Lower leg skin (tissue), 4 donors: ENCODE measurements around the gene PITPNC1. TPM values are rescaled to one million over a fixed set of nuclear protein-coding genes. Genes with fewer than 3 reads are reported as not detected.

ENCODE experiments used
- DNase-seq, 2 donors: peaks; one replicate each; pipeline ENCODE4 v3.0.0-alpha.2; 2019; ENCODE audit warnings: low spot score in 2 of 2
- H3K4me3 ChIP-seq: fragments of 200-600 bp; sonication (generic); 2 replicates; pipeline ENCODE4 v1.5.1; 2017; ENCODE audit warnings: mild to moderate bottlenecking, low read depth; ENCODE audit not compliant: poor library complexity, severe bottlenecking
- CTCF ChIP-seq, 3 donors: fragments of 450-650 bp; IDR thresholded peaks; one replicate each; pipeline ENCODE4 v1.5.1; 2016; ENCODE audit warnings: antibody characterized with exemption in 3 of 3, mild to moderate bottlenecking in 3 of 3, moderate library complexity in 2 of 3
- POLR2A ChIP-seq, 2 donors: fragments of 450-650 bp; IDR thresholded peaks; one replicate each; pipeline ENCODE4 v1.6.1; 2016 to 2017; ENCODE audit warnings: antibody characterized with exemption in 2 of 2, mild to moderate bottlenecking in 1 of 2, moderate library complexity in 1 of 2
- WGBS, 2 donors: methylation state at CpG; one replicate each; pipeline ENCODE4 v1.1.5; 2018; 5-methylcytosine and 5-hydroxymethylcytosine counted together
- intact Hi-C: fragments of 100-400 bp; cut with DNase I; formaldehyde crosslinking; loops from one replicate; pipeline ENCODE4 v1.15.0; 2023; ENCODE audit warnings: low total_unique reads
- total RNA-seq, 4 donors: library from RNA; depleted of rRNA; stranded (reverse); fragments of >200 nt; gene quantifications; one replicate each; pipeline ENCODE4 v1.1.0, GENCODE V29; 2016

PITPNC1 gene
- total RNA-seq, 4 donors from 2014 or later, result 1.7 to 8.2 (median 4.6) TPM

GRCh38 chr17:67708378-67708777, 331.3 kb downstream of the PITPNC1 start:
- DNase-seq, result no peak
- H3K4me3 ChIP-seq, result no peak overlapping the region
- WGBS, 2 donors, result 84 to 91% methylated on average over 3 of the region's 3 CpGs
- intact Hi-C loops, result no loop called here
- TF ChIP-seq CTCF (IDR thresholded peaks at IDR 0.05), result no peak
- no peak for TF ChIP-seq POLR2A (IDR thresholded peaks at IDR 0.05)

- intact Hi-C loops, result no loop called here
- no peak overlapping the region for H3K4me3 ChIP-seq
- DNase-seq, result no peak
- TF ChIP-seq CTCF (IDR thresholded peaks at IDR 0.05), result no peak
- no peak for TF ChIP-seq POLR2A (IDR thresholded peaks at IDR 0.05)
- 52 to 61% methylated on average over 4 of the region's 4 CpGs for WGBS, 2 donors
Observed at GRCh38 chr17:67711916-67712315, 334.8 kb downstream of the PITPNC1 start.

GRCh38 chr17:67712375-67712774, 335.3 kb downstream of the PITPNC1 start:
- no peak for DNase-seq
- intact Hi-C loops, result no loop called here
- 88 to 93% methylated on average over 4 of the region's 4 CpGs for WGBS, 2 donors
- no peak overlapping the region for H3K4me3 ChIP-seq
- TF ChIP-seq POLR2A (IDR thresholded peaks at IDR 0.05) (no peak), CTCF (IDR thresholded peaks at IDR 0.05) (no peak)

- 88 to 94% methylated on average over 3 of the region's 3 CpGs for WGBS, 2 donors
- TF ChIP-seq POLR2A (IDR thresholded peaks at IDR 0.05) (no peak), CTCF (IDR thresholded peaks at IDR 0.05) (no peak)
- intact Hi-C loops, result no loop called here
Observed at GRCh38 chr17:67713169-67713568, 336.1 kb downstream of the PITPNC1 start.

GRCh38 chr17:67716405-67716798, 339.3 kb downstream of the PITPNC1 start:
- no peak for TF ChIP-seq POLR2A (IDR thresholded peaks at IDR 0.05)
- TF ChIP-seq CTCF (IDR thresholded peaks at IDR 0.05), result no peak
- 92 to 93% methylated on average over 6 of the region's 6 CpGs for WGBS, 2 donors
- intact Hi-C loops, result no loop called here
- H3K4me3 ChIP-seq, result no peak overlapping the region
- no peak for DNase-seq

More at GRCh38 chr17:67713169-67713568, 336.1 kb downstream of the PITPNC1 start:
- DNase-seq, result no peak
- H3K4me3 ChIP-seq, result no peak overlapping the region

- DNase-seq, result no peak
- no peak for TF ChIP-seq CTCF (IDR thresholded peaks at IDR 0.05)
- TF ChIP-seq POLR2A (IDR thresholded peaks at IDR 0.05), result no peak
- intact Hi-C loops, result no loop called here
- 1% methylated on average over 5 of the region's 5 CpGs for WGBS, 2 donors
- peak overlapping the region; percentile 33 for H3K4me3 ChIP-seq
Observed at GRCh38 chr17:67717192-67717623, 340.1 kb downstream of the PITPNC1 start.
